ENCODE data around the gene FBXO41.
A peak's percentile ranks its signal among the peaks of the same experiment; 100 is the strongest.

Gene FBXO41

GRCh38 chr2:73285159-73285739 is 971 bp upstream of the FBXO41 start:
- Histone ChIP-seq H3K4me2 (ENCODE audit: low read length) (peak overlapping the region; percentile 75), H3K4ac (ENCODE audit: low read depth, low read length) (no peak overlapping the region)

GRCh38 chr2:73283545-73284295 is 558 bp downstream of the FBXO41 start:
- no peak overlapping the region for H4K5ac ChIP-seq (ENCODE audit: low read length)
- H3K23ac ChIP-seq (ENCODE audit: low read length), result peak overlapping the region; percentile 86
- no CpG with 5 or more reads among the region's 43 CpGs for WGBS (ENCODE audit: extremely low coverage, insufficient coverage, low lambda C conversion rate)
- no peak overlapping the region for H2BK5ac ChIP-seq (ENCODE audit: low read length)
- no peak overlapping the region for H2BK120ac ChIP-seq (ENCODE audit: low read depth, low read length)
- H3K27me3 ChIP-seq (ENCODE audit: insufficient read depth, low read length, poor library complexity), result peaks cover 1% of the 10 kb centered on the region
- no peak for DNase-seq
- no peak overlapping the region for H3K27ac ChIP-seq (ENCODE audit: low read depth, low read length)
- H3K36me3 ChIP-seq (ENCODE audit: control insufficient read depth, insufficient read depth, low read length), result no peaks in the 10 kb centered on the region
- no peaks in the 10 kb centered on the region for H3K79me1 ChIP-seq (ENCODE audit: low read length)
- no peak overlapping the region for H2BK15ac ChIP-seq (replicated peaks; ENCODE audit: low read depth)
- no peak overlapping the region for H3K4ac ChIP-seq (ENCODE audit: low read depth, low read length)
- H3K4me3 ChIP-seq (ENCODE audit: low read length), result peak overlapping the region; percentile 57
- H4K8ac ChIP-seq (ENCODE audit: low read depth, low read length), result no peak overlapping the region
- peak overlapping the region; percentile 20 for H3K18ac ChIP-seq (ENCODE audit: low read length)
- peak overlapping the region; percentile 60 for H3K4me2 ChIP-seq (ENCODE audit: low read length)
- peaks cover 2% of the 10 kb centered on the region for H3K4me1 ChIP-seq (ENCODE audit: control insufficient read depth, low read depth, low read length)
- H3K9ac ChIP-seq (ENCODE audit: low read length), result peak overlapping the region; percentile 78
- no peaks in the 10 kb centered on the region for H3K79me2 ChIP-seq (ENCODE audit: control insufficient read depth, insufficient read depth, low read length)
- H2AK5ac ChIP-seq (ENCODE audit: low read length), result no peak overlapping the region
- peak overlapping the region; percentile 89 for H3K56ac ChIP-seq (ENCODE audit: low read length)

More at GRCh38 chr2:73285159-73285739, 971 bp upstream of the FBXO41 start:
- WGBS (ENCODE audit: extremely low coverage, insufficient coverage, low lambda C conversion rate), result no CpG with 5 or more reads among the region's 5 CpGs
- Histone ChIP-seq H3K56ac (ENCODE audit: low read length) (no peak overlapping the region), H3K27ac (ENCODE audit: low read depth, low read length) (no peak overlapping the region), H4K8ac (ENCODE audit: low read depth, low read length) (no peak overlapping the region), H3K4me3 (ENCODE audit: low read length) (no peak overlapping the region), H3K4me1 (ENCODE audit: control insufficient read depth, low read depth, low read length) (peaks cover 2% of the 10 kb centered on the region), H3K9ac (ENCODE audit: low read length) (peak overlapping the region; percentile 67), H2AK5ac (ENCODE audit: low read length) (no peak overlapping the region), H3K36me3 (ENCODE audit: control insufficient read depth, insufficient read depth, low read length) (no peaks in the 10 kb centered on the region), H3K23ac (ENCODE audit: low read length) (no peak overlapping the region), H3K79me2 (ENCODE audit: control insufficient read depth, insufficient read depth, low read length) (no peaks in the 10 kb centered on the region), H2BK120ac (ENCODE audit: low read depth, low read length) (no peak overlapping the region), H3K79me1 (ENCODE audit: low read length) (no peaks in the 10 kb centered on the region), H2BK5ac (ENCODE audit: low read length) (no peak overlapping the region), H3K27me3 (ENCODE audit: insufficient read depth, low read length, poor library complexity) (peaks cover 1% of the 10 kb centered on the region), H3K18ac (ENCODE audit: low read length) (no peak overlapping the region), H2BK15ac (replicated peaks; ENCODE audit: low read depth) (no peak overlapping the region), H4K5ac (ENCODE audit: low read length) (no peak overlapping the region)
- no peak for DNase-seq

GRCh38 chr2:73282924-73283544 is 1.2 kb downstream of the FBXO41 start:
- H3K4me3 ChIP-seq (ENCODE audit: low read length), result no peak overlapping the region
- no peak overlapping the region for H2BK5ac ChIP-seq (ENCODE audit: low read length)
- H3K79me2 ChIP-seq (ENCODE audit: control insufficient read depth, insufficient read depth, low read length), result no peaks in the 10 kb centered on the region
- peak overlapping the region; percentile 72 for H3K56ac ChIP-seq (ENCODE audit: low read length)
- H2AK5ac ChIP-seq (ENCODE audit: low read length), result no peak overlapping the region
- peak overlapping the region; percentile 39 for H3K4me2 ChIP-seq (ENCODE audit: low read length)
- H3K4me1 ChIP-seq (ENCODE audit: control insufficient read depth, low read depth, low read length), result peaks cover 2% of the 10 kb centered on the region
- no peak overlapping the region for H3K4ac ChIP-seq (ENCODE audit: low read depth, low read length)
- no peaks in the 10 kb centered on the region for H3K79me1 ChIP-seq (ENCODE audit: low read length)
- H2BK15ac ChIP-seq (replicated peaks; ENCODE audit: low read depth), result no peak overlapping the region
- H3K18ac ChIP-seq (ENCODE audit: low read length), result no peak overlapping the region
- no peak for DNase-seq
- H3K23ac ChIP-seq (ENCODE audit: low read length), result peak overlapping the region; percentile 86
- H2BK120ac ChIP-seq (ENCODE audit: low read depth, low read length), result no peak overlapping the region
- no peak overlapping the region for H4K5ac ChIP-seq (ENCODE audit: low read length)
- no CpG with 5 or more reads among the region's 5 CpGs for WGBS (ENCODE audit: extremely low coverage, insufficient coverage, low lambda C conversion rate)
- no peak overlapping the region for H3K27ac ChIP-seq (ENCODE audit: low read depth, low read length)
- H3K9ac ChIP-seq (ENCODE audit: low read length), result no peak overlapping the region
- no peak overlapping the region for H4K8ac ChIP-seq (ENCODE audit: low read depth, low read length)
- H3K36me3 ChIP-seq (ENCODE audit: control insufficient read depth, insufficient read depth, low read length), result no peaks in the 10 kb centered on the region
- no peaks in the 10 kb centered on the region for H3K27me3 ChIP-seq (ENCODE audit: insufficient read depth, low read length, poor library complexity)

- Histone ChIP-seq H4K8ac (ENCODE audit: low read depth, low read length) (no peak overlapping the region), H2BK15ac (replicated peaks; ENCODE audit: low read depth) (no peak overlapping the region), H2BK120ac (ENCODE audit: low read depth, low read length) (no peak overlapping the region), H3K27ac (ENCODE audit: low read depth, low read length) (no peak overlapping the region), H3K79me2 (ENCODE audit: control insufficient read depth, insufficient read depth, low read length) (no peaks in the 10 kb centered on the region), H3K23ac (ENCODE audit: low read length) (no peak overlapping the region), H2AK5ac (ENCODE audit: low read length) (no peak overlapping the region), H3K27me3 (ENCODE audit: insufficient read depth, low read length, poor library complexity) (no peaks in the 10 kb centered on the region), H2BK5ac (ENCODE audit: low read length) (no peak overlapping the region), H3K9ac (ENCODE audit: low read length) (no peak overlapping the region), H3K4ac (ENCODE audit: low read depth, low read length) (no peak overlapping the region), H3K4me1 (ENCODE audit: control insufficient read depth, low read depth, low read length) (peaks cover 2% of the 10 kb centered on the region), H3K18ac (ENCODE audit: low read length) (no peak overlapping the region), H3K79me1 (ENCODE audit: low read length) (no peaks in the 10 kb centered on the region), H3K56ac (ENCODE audit: low read length) (no peak overlapping the region), H3K4me2 (ENCODE audit: low read length) (no peak overlapping the region), H3K4me3 (ENCODE audit: low read length) (no peak overlapping the region), H4K5ac (ENCODE audit: low read length) (no peak overlapping the region), H3K36me3 (ENCODE audit: control insufficient read depth, insufficient read depth, low read length) (no peaks in the 10 kb centered on the region)
- DNase-seq, result no peak
Measured at GRCh38 chr2:73281244-73281643, 3.0 kb downstream of the FBXO41 start.

GRCh38 chr2:73279852-73280251 is 4.4 kb downstream of the FBXO41 start:
- no peak overlapping the region for H3K23ac ChIP-seq (ENCODE audit: low read length)
- H3K27ac ChIP-seq (ENCODE audit: low read depth, low read length), result no peak overlapping the region
- no peaks in the 10 kb centered on the region for H3K79me1 ChIP-seq (ENCODE audit: low read length)
- peaks cover 2% of the 10 kb centered on the region for H3K4me1 ChIP-seq (ENCODE audit: control insufficient read depth, low read depth, low read length)
- H3K4me3 ChIP-seq (ENCODE audit: low read length), result no peak overlapping the region
- no peak overlapping the region for H3K4ac ChIP-seq (ENCODE audit: low read depth, low read length)
- H2AK5ac ChIP-seq (ENCODE audit: low read length), result no peak overlapping the region
- H3K4me2 ChIP-seq (ENCODE audit: low read length), result no peak overlapping the region
- no peaks in the 10 kb centered on the region for H3K36me3 ChIP-seq (ENCODE audit: control insufficient read depth, insufficient read depth, low read length)
- no peaks in the 10 kb centered on the region for H3K27me3 ChIP-seq (ENCODE audit: insufficient read depth, low read length, poor library complexity)
- H3K18ac ChIP-seq (ENCODE audit: low read length), result no peak overlapping the region
- no peak overlapping the region for H4K8ac ChIP-seq (ENCODE audit: low read depth, low read length)
- no peak overlapping the region for H3K56ac ChIP-seq (ENCODE audit: low read length)
- no peak for DNase-seq
- no CpG with 5 or more reads among the region's 9 CpGs for WGBS (ENCODE audit: extremely low coverage, insufficient coverage, low lambda C conversion rate)
- no peaks in the 10 kb centered on the region for H3K79me2 ChIP-seq (ENCODE audit: control insufficient read depth, insufficient read depth, low read length)
- H3K9ac ChIP-seq (ENCODE audit: low read length), result no peak overlapping the region
- no peak overlapping the region for H4K5ac ChIP-seq (ENCODE audit: low read length)
- no peak overlapping the region for H2BK120ac ChIP-seq (ENCODE audit: low read depth, low read length)
- no peak overlapping the region for H2BK15ac ChIP-seq (replicated peaks; ENCODE audit: low read depth)
- no peak overlapping the region for H2BK5ac ChIP-seq (ENCODE audit: low read length)

All from mesendoderm (in vitro differentiated cells).